Aorta (tissue), 5 donors: ENCODE results near the gene ACSS2. TPM values are rescaled to one million over a fixed set of nuclear protein-coding genes. Genes with fewer than 3 reads are reported as not detected.

Source experiments
- ATAC-seq: fragments of 200-7000 bp; cut with Tn5 transposase; one replicate; pipeline ENCODE4 v1.9.1; 2022; ENCODE audit warnings: moderate library complexity; ENCODE audit not compliant: low FRiP score
- DNase-seq, 2 donors: peaks; one replicate each; pipeline ENCODE4 v3.0.0-alpha.2; 2020
- H3K27ac ChIP-seq, 2 donors: one replicate each; pipeline ENCODE4 v1.5.1; 2013; ENCODE audit warnings: low read length in 2 of 2, mild to moderate bottlenecking in 2 of 2, moderate library complexity in 2 of 2, control low read depth in 1 of 2, inconsistent platforms in 1 of 2, low read depth in 1 of 2
- H3K27me3 ChIP-seq, 2 donors: one replicate each; pipeline ENCODE4 v1.6.1; 2013; ENCODE audit warnings: control low read depth in 1 of 2, low read length in 1 of 2, mild to moderate bottlenecking in 1 of 2, moderate library complexity in 1 of 2; ENCODE audit not compliant: insufficient read depth in 2 of 2, control insufficient read depth in 1 of 2
- H3K36me3 ChIP-seq, 2 donors: one replicate each; pipeline ENCODE4 v1.6.1; 2013; ENCODE audit warnings: control low read depth in 1 of 2, low read length in 1 of 2, mild to moderate bottlenecking in 1 of 2; ENCODE audit not compliant: insufficient read depth in 2 of 2, control insufficient read depth in 1 of 2
- H3K4me1 ChIP-seq, 2 donors: one replicate each; pipeline ENCODE4 v1.6.1; 2013; ENCODE audit warnings: low read length in 2 of 2, control low read depth in 1 of 2, mild to moderate bottlenecking in 1 of 2, moderate library complexity in 1 of 2; ENCODE audit not compliant: insufficient read depth in 2 of 2, control insufficient read depth in 1 of 2
- H3K4me3 ChIP-seq, 2 donors: one replicate each; pipeline ENCODE4 v1.5.1; 2013; ENCODE audit warnings: low read length in 2 of 2, control low read depth in 1 of 2, mild to moderate bottlenecking in 1 of 2
- H3K9me3 ChIP-seq: one replicate; pipeline ENCODE4 v1.6.1; 2013; ENCODE audit warnings: mild to moderate bottlenecking, low read length; ENCODE audit not compliant: control insufficient read depth
- WGBS, 2 donors: extraction: QIAGEN DNeasy Blood & Tissue Kit; methylation state at CpG; one replicate each; pipeline ENCODE4 v1.1.7; 2013; 5-methylcytosine and 5-hydroxymethylcytosine counted together
- intact Hi-C, 2 donors: fragments of 100-400 bp; cut with DNase I; formaldehyde crosslinking; loops; one replicate each; pipeline versions ENCODE4 v1.14.2 to v1.15.0; 2022
- polyA plus RNA-seq, 2 donors: library from polyadenylated mRNA; stranded (reverse); fragments of 200-250 nt; gene quantifications; one replicate each; pipeline ENCODE4 v1.2.3, GENCODE V29; 2013
- total RNA-seq, 2 donors: library from RNA; stranded (reverse); fragmentation: NEBNext Ultra II Directional; extraction: Animal tissue kit (Norgen Biotek cat#: 25700); gene quantifications; one replicate each; pipeline ENCODE4 v1.2.1, GENCODE V29; 2021
- donor health status: healthy with polysubstance abuse.
- donor health status: Bipolar disorder and iron deficiency.
- donor health status: DM: no; HTN: no; CAD: no.
- donor health status: DM: no; HTN: no; CAD: no.
- donor health status: DM: yes; HTN: yes; CAD: no.

The ACSS2 gene
- total and polyA plus RNA-seq, 4 donors = 59.4 to 99.0 (median 76.1) TPM

- DNase-seq (peak; percentile 82 to 83), ATAC-seq (peak; percentile 85)
- Histone ChIP-seq H3K27ac (peak overlapping the region; percentile 59 to 96), H3K4me1 (peaks cover 7% of the 10 kb centered on the region in 2 donors), H3K27me3 (no peaks in the 10 kb centered on the region), H3K36me3 (no peaks in the 10 kb centered on the region), H3K9me3 (no peaks in the 10 kb centered on the region), H3K4me3 (no peak overlapping the region)
- 12 to 15% methylated on average over 7 of the region's 7 CpGs for WGBS, 2 donors
- intact Hi-C loops = loop anchor here in 1 of 2 donors (5.0 kb wide), 1 partner anchor 49 kb away; the partner anchor contains the start of genes GSS and MYH7B
Measured at GRCh38 chr20:34907616-34908469, 31.4 kb downstream of the ACSS2 start.

GRCh38 chr20:34915131-34915530, 38.7 kb downstream of the ACSS2 start:
- Histone ChIP-seq H3K27ac (no peak overlapping the region), H3K4me1 (peaks cover 0 to 2% of the 10 kb centered on the region in 2 donors), H3K9me3 (no peaks in the 10 kb centered on the region), H3K4me3 (no peak overlapping the region), H3K36me3 (peaks cover 0 to 3% of the 10 kb centered on the region in 2 donors), H3K27me3 (no peaks in the 10 kb centered on the region)
- 91 to 96% methylated on average over 4 of the region's 4 CpGs for WGBS, 2 donors
- intact Hi-C loops = no loop called here
- ATAC-seq (no peak), DNase-seq (no peak)

- Histone ChIP-seq H3K9me3 (no peaks in the 10 kb centered on the region), H3K27ac (no peak overlapping the region), H3K4me1 (peaks cover 0 to 2% of the 10 kb centered on the region in 2 donors), H3K27me3 (no peaks in the 10 kb centered on the region), H3K4me3 (no peak overlapping the region), H3K36me3 (peaks cover 3 to 5% of the 10 kb centered on the region in 2 donors)
- WGBS, 2 donors = 85 to 86% methylated on average over 4 of the region's 4 CpGs
- DNase-seq (no peak), ATAC-seq (no peak)
- intact Hi-C loops = no loop called here
Measured at GRCh38 chr20:34915749-34916455, 39.5 kb downstream of the ACSS2 start.

- no peaks in the 10 kb centered on the region for H3K27me3 ChIP-seq
- H3K9me3 ChIP-seq = no peaks in the 10 kb centered on the region
- DNase-seq (no peak), ATAC-seq (no peak)
- H3K4me3 ChIP-seq = no peak overlapping the region
- H3K27ac ChIP-seq = no peak overlapping the region
- peaks cover 6 to 7% of the 10 kb centered on the region in 2 donors for H3K36me3 ChIP-seq
- WGBS, 2 donors = 28 to 32% methylated on average over 2 of the region's 2 CpGs
- intact Hi-C loops = no loop called here
- H3K4me1 ChIP-seq = peaks cover 0 to 3% of the 10 kb centered on the region in 2 donors
Measured at GRCh38 chr20:34916774-34917354, 40.5 kb downstream of the ACSS2 start.

GRCh38 chr20:34920055-34920454, 43.6 kb downstream of the ACSS2 start:
- Histone ChIP-seq H3K36me3 (peaks cover 7% of the 10 kb centered on the region in 2 donors), H3K4me1 (peaks cover 2 to 8% of the 10 kb centered on the region in 2 donors), H3K9me3 (no peaks in the 10 kb centered on the region), H3K27me3 (no peaks in the 10 kb centered on the region), H3K4me3 (no peak overlapping the region), H3K27ac (no peak overlapping the region)
- ATAC-seq = no peak
- DNase-seq = no peak
- intact Hi-C loops = loop anchor here in 1 of 2 donors (5.0 kb wide), 1 partner anchor 43 kb away; the partner anchor contains the start of gene ACSS2

GRCh38 chr20:34921436-34921835, 45.0 kb downstream of the ACSS2 start:
- ATAC-seq (no peak), DNase-seq (no peak)
- intact Hi-C loops = loop anchor here in 1 of 2 donors (5.0 kb wide), 1 partner anchor 44 kb away; the partner anchor contains the start of gene ACSS2
- Histone ChIP-seq H3K4me1 (peaks cover 2 to 8% of the 10 kb centered on the region in 2 donors), H3K36me3 (peaks cover 7 to 14% of the 10 kb centered on the region in 2 donors), H3K4me3 (no peak overlapping the region), H3K27me3 (no peaks in the 10 kb centered on the region), H3K9me3 (no peaks in the 10 kb centered on the region), H3K27ac (no peak overlapping the region)
- 85 to 94% methylated on average over 3 of the region's 3 CpGs for WGBS, 2 donors

- intact Hi-C loops = loop anchor here in 1 of 2 donors (5.0 kb wide), 1 partner anchor 46 kb away; the partner anchor contains the start of gene ACSS2
- H3K27ac ChIP-seq = peak overlapping the region in 1 of 2 donors; percentile 60
- peaks cover 10 to 20% of the 10 kb centered on the region in 2 donors for H3K36me3 ChIP-seq
- no peak overlapping the region for H3K4me3 ChIP-seq
- 69 to 75% methylated on average over 5 of the region's 5 CpGs for WGBS, 2 donors
- no peaks in the 10 kb centered on the region for H3K9me3 ChIP-seq
- ATAC-seq (peak; percentile 56), DNase-seq (no peak)
- peaks cover 2 to 8% of the 10 kb centered on the region in 2 donors for H3K4me1 ChIP-seq
- H3K27me3 ChIP-seq = no peaks in the 10 kb centered on the region
Measured at GRCh38 chr20:34922654-34923381, 46.4 kb downstream of the ACSS2 start.

- H3K36me3 ChIP-seq = peaks cover 10 to 22% of the 10 kb centered on the region in 2 donors
- intact Hi-C loops = loop anchor here in 1 of 2 donors (5.0 kb wide), 1 partner anchor 46 kb away; the partner anchor contains the start of gene ACSS2
- WGBS, 2 donors = 92 to 94% methylated on average over 2 of the region's 2 CpGs
Measured at GRCh38 chr20:34923414-34923813, 47.0 kb downstream of the ACSS2 start.

More at GRCh38 chr20:34923414-34923813, 47.0 kb downstream of the ACSS2 start:
- ATAC-seq (no peak), DNase-seq (no peak)
- Histone ChIP-seq H3K27me3 (no peaks in the 10 kb centered on the region), H3K4me1 (peaks cover 2 to 8% of the 10 kb centered on the region in 2 donors), H3K27ac (peak overlapping the region in 1 of 2 donors; percentile 60), H3K9me3 (no peaks in the 10 kb centered on the region), H3K4me3 (no peak overlapping the region)
